DMS153 treated with DMSO at 0.1 percent for 48 hours (cell line): Measurements from ENCODE around the gene FNDC3B.

Experiments
- DNase-seq: peaks from one replicate; lab custom pipeline; 2025; ENCODE audit not compliant: unreplicated experiment; lab: John Stamatoyannopoulos, UW

FNDC3B gene

DNA sequence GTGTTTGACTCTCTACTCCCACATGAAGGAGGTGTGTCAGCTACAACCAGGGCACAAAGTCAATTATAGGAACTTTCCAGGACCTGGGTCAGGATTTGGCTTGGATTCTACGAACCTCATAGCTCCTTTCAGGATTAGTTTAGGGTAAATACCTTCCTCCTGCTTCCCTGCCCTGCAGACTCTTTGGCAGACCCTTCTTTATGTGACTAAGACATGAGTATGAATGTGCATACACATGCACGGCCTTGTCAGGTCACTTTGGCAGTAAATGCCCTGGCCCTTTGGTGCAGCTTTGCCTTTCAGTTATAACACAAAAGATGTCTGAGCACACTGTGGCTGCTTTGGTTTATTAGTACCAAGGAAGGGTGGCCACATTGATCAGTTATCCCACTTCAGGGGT is 340.0 kb downstream of the FNDC3B start:
- no peak for DNase-seq

DNA sequence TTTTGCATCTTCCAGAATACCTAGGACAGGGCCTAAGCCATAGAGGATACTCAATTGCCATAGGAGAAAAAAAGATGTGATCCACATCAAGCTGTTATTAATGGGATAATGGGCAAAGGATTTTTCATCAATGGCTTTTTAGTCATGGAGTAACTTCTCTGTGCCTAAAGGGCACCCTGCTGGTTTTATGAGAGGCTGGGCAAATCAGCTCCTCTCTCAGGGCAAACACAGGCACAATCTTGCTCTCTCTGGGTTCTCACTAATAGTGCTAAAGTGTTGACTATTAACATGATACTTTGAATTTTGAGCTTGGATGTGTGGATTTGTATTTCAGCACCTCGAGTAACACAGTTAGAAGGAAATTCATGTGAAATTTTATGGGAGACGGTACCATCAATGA is 341.3 kb downstream of the FNDC3B start:
- no peak for DNase-seq

DNA sequence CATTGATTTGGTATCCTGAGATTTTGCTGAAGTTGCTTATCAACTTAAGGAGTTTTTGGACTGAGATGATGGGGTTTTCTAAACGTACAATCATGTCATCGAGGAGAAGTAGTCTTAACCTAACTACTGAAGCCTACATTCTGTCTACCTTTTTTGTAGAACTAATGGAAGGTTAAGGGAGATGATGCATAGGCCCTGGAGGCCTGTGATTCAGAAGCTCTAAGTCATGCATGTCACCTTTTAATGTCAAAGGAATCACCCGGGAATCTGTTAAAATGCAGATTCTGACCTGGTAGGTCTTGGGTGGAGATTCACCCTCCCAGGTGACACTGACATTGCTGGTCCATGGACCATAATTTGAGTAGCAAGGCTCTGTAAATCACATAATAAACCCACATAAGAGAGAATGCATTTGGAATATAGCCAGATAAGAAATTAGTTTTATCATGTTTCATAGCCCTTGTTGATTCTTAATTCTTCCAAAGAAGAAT is 344.0 kb downstream of the FNDC3B start:
- no peak for DNase-seq

DNA sequence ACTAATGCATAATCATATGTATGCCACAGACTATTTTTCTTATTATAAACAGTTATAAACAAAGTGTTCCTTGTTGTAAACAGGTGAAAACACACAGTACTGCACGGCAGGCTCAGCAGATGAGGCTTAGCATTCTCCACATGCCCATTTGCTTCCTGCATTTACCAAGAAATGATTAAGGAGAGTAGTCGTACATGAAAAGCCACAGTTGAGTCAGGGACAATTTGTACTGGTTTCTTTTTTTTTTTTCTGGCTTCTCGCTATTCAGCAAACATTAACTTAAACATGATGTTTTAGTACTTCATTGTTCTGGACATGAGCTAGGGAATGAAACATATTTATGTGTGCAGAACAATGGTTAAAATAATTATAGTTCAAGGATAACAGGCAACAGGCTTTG is 345.5 kb downstream of the FNDC3B start:
- DNase-seq: no peak

DNA sequence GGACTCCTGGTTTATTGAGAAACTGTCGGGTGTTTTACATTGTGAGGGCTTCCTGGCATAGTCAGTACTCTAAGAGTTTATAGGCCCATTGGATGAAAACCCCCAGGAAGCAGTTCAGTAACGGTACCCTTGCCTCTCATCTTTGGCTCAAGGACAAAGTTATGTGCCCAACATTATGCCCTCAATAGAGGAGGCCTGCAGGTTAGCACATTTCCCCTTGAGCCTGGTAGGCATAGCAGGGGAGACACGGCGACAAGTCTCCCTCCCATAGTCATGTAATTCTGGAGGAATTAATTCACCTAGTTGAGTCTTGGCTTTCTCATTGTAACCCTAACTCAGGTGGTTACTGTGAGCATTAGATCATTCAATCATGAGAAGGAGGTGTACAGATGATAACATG is 348.4 kb downstream of the FNDC3B start:
- no peak for DNase-seq

DNA sequence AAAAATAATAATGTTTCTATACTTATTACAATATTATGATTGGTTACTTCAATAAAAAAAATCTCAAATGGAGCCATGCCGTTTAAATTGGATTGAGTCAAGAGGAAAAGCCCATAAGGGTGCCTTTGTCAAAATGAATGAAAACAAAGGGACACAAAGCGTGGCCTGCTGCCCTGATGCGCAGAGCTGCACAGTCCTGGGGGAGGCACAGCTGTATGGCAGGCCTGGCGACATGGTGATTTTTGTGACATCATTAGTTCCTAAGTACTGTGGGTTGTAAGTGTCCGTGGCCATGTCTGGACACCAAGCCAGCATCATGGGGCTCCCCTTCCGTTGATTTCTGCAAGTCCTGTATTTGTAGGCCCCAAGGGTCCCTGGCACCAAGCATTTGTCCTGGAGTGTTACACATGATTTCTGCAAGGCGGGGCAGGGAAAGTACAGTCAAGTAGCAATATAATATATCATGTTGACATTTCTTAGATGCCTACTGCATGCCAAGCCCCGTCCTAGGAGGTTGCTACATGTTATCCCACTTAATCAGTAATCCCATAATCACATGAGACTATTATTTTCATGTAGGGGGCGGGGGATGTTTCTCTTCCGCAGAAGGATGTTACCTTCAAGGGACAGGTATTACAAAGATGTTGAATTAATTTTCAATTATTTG is 349.2 kb downstream of the FNDC3B start:
- no peak for DNase-seq

DNA sequence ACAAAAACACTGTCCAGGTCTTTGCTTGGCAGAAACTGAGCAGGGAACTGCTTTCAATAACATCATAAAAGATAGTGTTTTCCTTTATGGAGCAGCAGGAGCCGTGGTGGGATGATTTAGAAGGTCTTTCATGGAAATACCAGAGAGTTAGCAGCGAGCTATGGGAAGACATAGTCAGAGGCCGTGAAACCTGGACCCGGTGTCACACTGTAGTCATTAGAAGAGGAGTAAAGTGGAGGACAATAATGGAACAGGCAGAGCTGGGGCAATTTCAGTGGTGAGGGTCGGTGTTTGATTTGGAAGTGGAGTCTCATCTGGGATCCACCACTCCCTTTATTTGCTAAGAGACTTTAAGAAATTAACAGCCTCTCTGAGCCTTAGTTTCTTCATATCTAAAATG is 351.4 kb downstream of the FNDC3B start:
- no peak for DNase-seq

DNA sequence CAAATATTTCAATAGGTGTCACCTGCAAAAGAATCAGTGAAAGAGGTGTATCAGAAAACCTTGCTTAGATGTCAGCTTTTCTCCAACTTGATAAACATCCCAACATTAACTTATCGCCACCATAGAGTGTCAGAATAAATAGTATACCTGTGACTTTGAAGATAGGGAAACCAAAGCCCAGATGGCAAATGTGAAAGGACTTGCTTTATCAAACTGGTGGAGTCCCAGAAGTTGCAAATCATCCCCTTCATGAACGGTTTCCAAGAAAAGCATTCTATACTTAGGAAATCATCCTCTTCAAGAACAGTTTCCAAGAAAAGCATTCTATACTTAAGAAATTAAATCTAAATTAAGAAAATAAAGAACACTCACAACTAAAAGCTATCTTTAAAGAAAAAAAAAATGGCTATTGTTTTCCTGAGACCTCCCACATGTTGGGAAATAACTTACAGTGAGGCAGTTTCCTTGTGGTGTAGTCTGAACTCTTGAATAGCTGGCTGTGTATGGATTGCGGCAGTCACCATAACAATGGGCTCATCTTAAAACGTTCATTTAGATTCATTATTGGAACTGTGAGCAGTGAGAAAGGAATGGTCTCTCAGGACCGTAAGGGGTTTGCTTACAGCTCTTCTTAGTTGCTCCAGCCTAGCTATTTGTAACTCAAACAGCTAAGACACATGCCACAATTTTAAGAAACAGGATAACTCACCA is 352.4 kb downstream of the FNDC3B start:
- no peak for DNase-seq

DNA sequence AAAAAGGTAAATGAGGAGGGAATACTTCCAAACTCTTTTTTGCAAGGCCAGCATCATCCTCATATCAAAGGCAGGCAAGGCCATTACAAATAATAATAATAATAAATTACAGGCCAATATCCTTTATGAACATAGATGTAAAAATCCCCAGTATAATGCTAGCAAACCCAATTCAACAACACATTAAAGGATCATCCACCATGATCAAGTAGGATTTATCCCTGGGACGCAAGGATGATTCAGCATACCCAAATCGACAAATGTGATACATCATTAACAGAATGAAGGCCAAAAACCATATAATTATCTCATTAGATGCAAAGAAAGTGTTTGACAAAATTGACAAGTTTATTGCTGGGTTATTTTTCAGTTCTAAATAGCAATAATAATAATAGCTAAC is 355.3 kb downstream of the FNDC3B start:
- no peak for DNase-seq

DNA sequence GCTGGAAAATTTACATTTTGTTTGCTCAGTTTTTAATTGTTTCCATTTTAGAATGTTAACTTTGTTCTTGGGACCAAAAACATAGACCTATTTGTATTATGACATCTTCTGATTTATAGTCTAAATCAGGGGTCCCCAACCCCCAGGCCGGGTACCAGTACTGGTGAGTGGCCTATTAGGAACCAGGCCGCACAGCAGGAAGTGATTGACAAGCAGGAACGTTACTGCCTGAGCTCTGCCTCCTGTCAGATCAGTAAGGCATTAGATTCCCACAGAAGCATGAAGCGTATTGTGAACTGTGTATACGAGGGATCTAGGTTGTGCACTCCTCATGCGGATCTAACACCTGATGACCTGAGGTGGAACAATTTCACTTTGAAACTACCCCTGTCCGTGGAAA is 357.0 kb downstream of the FNDC3B start:
- DNase-seq: no peak

DNA sequence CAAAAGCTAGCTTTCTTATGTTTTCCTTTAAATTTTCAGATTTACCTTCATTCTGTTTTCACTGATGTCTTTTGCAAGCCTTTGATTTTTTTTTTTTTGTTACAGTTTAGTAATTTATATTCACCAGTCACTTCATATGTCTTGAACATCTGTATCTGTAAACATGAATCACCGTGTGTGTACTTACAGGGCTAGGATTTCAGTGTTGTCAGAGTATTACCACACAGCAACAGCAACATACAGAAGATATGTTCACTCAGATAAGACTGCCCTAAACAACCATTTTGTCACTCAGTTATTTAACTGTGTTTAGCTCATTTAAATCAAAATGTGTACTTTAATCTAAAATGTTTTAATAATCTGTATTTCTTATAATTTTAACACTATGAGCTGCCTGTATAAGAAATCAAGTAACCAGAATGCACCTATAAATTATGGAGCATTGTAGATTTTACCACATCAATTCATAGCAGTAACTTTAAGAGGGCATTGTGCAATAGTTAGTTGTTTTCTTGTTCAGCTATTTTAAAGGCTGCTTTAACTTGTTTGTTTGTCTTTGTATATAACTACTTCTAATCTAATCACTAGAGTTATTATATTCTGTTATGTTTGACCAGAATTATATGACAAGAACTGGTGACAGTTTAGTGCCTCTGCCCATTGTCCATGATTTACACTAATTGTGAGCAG is 358.5 kb downstream of the FNDC3B start:
- DNase-seq: no peak

DNA sequence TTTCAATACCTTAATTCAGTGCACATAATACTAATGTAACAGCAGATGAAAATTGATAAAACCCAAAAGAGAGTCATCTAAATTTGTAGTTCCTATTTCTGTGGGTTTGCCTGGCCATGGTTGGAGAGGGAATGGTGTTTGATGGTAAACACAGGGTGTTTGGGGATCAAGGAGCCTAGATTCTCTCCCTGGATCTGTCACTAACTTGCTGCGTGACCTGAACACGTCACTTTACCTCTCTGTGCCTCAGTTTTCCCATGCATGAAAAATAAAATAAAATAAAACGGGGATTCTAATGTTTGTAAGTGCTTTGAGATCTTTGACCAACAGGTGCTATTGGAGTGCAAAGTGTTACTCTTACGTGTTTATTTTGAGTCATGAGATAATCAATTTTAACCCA is 359.1 kb downstream of the FNDC3B start:
- no peak for DNase-seq

DNA sequence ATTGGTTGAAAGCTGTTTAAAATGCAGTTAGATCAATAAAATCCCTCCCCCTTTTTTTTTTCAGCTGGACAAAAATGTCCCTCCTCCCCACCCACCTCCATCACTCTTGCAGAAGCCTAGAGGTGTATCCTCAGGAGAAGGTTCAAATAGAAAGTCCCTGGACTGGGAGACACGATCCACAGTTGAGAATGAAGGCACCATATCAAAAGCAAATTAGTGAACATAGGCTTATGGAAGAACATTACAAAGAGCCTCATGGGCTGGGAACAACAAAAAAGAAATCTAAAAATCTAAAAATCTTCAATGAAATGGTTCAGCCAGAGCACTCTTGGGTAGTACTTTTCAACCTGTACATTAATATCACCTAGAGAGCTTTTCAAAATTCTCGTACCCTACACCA is 362.7 kb downstream of the FNDC3B start:
- no peak for DNase-seq

DNA sequence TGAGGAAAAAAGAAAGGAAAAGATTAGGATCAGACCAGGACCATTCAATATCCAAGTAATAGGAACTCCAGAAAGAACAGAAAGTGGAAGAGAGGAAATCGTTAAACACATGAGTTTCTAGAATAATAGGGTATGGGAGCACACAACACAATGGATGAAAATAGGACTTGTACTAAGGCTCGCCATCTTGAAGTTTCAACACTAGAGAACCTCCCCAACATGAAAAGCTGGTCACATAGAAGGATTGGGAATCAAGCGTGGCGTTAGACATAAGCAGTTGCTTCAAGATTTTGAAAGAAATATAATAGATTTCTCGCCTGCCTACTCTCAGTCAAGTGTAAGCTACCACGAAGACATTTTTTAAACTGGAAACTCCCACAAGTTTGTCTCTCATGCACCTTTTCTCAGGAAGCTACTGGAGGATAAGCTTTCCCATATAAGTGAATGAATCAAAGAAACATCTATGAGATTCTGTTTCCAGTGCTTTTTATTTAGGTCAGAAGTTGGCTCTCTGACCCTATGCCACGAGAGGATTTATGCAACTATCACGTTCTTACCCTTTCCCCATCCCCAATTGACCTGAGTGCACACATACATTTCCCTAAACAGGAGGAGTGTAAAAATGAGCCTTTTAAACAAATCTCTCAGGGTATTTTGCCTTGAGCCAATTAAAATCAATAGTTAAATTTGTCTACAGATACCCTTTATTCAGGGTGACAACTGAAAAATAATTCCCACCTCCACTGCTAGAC is 363.7 kb downstream of the FNDC3B start:
- no peak for DNase-seq

DNA sequence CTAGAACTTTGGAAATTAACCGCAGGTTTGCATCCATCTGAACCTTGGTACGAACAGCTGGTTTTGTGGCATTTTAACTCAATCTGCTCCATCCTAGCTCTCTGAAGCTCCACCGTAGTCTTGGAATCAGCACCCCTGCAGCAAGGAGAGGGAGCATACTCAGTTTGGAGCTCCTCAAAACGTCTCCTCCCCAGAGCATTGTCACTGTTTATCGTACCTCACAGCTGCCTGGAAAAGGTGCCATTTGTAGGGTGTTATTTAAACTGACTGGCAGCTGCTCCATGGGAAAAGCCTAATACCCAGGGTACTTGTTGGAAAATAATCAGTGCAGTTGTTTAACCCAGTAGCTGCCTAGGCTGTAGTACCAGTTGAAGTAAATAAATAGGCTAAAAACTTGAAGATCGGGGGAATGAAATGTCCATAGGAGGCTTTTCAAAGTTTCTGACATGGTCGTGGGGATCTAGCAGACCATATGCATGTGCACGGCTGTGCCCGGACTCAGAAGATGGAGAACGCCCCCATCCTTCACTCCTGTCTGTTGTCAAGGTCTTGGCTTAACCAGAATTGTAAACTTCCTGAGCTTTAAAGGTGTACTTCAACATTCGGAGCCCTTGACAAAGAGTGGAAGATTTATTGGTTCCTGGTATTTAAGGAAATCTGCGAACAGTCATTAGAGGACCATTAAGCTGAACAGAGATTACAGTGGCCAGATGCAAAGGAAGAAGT is 365.0 kb downstream of the FNDC3B start:
- no peak for DNase-seq

DNA sequence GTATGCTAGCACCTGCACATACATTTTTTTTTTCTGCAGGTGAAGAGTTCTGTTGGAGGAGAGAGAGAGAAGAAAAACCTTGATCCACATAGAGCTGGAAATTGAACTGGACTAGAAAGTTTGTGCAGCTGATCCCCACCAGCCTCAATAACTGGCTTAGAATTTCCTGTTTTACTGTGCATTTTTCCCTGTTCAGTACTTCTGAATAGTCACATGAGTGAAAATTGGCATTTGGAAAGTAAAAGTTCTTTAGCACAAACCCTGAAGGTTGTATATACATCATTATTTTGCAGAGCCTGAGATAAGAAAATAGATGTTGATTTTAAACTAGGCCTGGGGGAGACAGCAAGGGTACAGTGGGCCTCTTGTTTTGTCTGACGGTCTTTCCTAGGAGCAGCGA is 366.5 kb downstream of the FNDC3B start:
- DNase-seq: no peak

DNA sequence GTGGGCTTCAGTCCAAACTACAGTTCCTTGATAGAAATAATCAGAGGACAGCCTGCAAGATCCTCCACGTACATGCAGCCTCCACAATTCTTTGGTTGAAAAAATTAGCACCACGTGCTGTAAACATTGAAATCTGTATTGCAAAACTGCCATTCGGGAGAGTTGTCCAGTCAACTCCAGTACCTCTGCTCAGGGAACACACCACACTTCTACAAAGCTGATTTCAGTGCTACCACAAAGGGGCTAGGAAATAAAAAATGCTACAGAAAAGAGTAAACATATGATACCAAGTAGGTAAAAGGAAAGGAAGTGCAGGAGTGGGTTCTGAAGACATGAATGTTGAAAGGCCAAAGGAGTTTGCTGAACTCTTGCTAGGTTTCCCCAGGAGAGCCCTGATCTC is 368.5 kb downstream of the FNDC3B start:
- DNase-seq: no peak

DNA sequence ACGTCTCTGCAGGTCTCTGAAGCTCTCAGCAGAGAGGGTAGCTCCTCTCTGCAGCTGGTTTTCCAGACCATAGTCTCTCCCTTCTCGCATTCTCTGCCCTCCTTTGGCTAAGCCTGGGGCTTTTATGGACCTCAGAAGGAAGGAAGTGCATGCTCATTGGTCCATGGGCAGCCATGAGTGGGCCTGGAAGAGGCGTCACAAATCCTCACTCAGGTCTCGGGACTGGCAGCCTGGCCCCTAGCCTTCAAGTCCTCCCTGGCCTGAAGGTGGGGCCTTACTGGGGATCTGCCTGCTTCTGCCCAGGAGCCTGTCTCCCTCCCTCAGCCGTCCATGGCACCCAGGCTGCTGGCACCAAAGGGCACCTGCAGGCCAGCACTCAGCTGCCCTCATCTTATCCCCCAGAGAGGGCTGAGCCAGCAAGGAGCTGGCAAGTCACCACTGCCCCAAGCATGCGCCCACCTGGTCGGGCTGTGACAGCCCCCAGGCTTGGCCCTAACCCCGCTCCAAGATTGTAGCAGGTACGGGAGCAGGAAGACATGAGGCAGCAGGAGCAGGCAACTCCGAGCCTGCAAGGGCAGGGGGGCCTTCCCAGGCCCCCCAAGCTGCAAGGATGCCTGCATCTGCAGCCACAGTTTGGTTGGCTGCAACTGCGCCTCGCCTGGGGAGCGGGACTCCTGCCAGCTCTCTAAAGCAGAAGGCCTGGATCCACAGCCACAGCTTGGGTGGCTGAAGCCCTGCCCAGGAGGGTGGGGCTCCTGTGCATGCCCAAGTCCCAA is 371.5 kb downstream of the FNDC3B start:
- DNase-seq: no peak

DNA sequence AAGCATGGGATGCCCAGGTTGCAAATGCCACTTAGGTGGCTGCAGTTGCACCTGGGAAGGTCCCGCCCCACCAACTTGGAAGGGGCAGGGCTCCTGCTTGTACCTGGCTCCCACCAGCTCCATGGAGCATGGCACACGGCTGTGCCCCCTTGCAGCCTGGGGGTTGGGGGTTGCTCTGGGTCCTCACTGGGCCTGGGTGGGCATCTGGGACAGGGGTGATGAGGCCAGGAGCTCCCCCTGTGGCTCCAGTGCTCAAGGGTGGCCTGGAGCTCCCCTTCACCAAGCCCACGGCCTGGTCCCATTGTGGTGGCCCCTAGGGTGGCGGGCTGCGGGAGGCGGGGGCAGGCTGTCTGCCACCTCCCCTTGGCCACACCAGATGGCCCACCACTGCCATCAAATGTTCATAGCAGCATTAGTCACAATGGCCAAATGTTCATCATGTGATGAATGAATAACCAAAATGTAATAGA is 372.1 kb downstream of the FNDC3B start:
- DNase-seq: no peak

DNA sequence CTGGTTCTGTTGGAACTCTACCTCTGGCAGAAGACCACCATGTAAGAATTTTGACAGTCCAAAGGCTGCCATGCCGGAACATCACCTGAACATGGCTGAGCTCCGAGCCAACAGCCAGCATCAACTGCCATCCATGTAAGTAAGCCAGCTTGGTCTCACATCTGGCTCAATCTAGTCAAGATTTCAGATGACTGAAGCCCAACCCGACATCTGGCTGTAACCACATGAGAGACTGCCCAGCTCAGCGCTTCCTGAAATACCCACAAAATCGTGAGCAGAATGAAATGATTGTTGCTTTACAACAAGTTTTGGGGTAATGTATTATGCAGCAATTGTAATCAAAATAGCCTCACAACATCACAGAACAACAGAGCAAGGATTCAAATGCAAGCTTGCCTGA is 375.9 kb downstream of the FNDC3B start:
- DNase-seq: no peak
